Right atrium auricular region (tissue), 2 donors: ENCODE results near the gene KCNH8. TPM values are rescaled to one million over a fixed set of nuclear protein-coding genes. Genes with fewer than 3 reads are reported as not detected.

Source experiments
- DNase-seq: peaks from one replicate; pipeline ENCODE4 v3.0.0-alpha.2; 2019; ENCODE audit warnings: low spot score
- H3K27ac ChIP-seq, 2 donors: fragments of 200-600 bp; sonication (generic); 1 replicate in 1 of 2; 2 replicates in 1 of 2; pipeline ENCODE4 v1.5.1; 2016 to 2019
- H3K27me3 ChIP-seq, 2 donors: fragments of 200-600 bp; sonication (generic); one replicate each; pipeline versions ENCODE4 v1.5.1 to v1.6.0; 2017 to 2019
- H3K36me3 ChIP-seq: fragments of 200-600 bp; sonication (generic); one replicate; pipeline ENCODE4 v1.5.1; 2016
- H3K4me1 ChIP-seq, 2 donors: fragments of 200-600 bp; sonication (generic); one replicate each; pipeline versions ENCODE4 v1.5.1 to v1.6.0; 2017 to 2019
- H3K4me3 ChIP-seq, 2 donors: fragments of 200-600 bp; sonication (generic); 1 replicate in 1 of 2; 2 replicates in 1 of 2; pipeline ENCODE4 v1.5.1; 2017 to 2019; ENCODE audit warnings: mild to moderate bottlenecking in 1 of 2, moderate library complexity in 1 of 2
- H3K9me3 ChIP-seq, 2 donors: fragments of 200-600 bp; sonication (generic); one replicate each; pipeline ENCODE4 v1.5.1; 2019
- microRNA-seq, 2 donors: library from miRNA; unstranded; fragments of <30 nt; microRNA quantifications; one replicate each; pipeline ENCODE4, GENCODE V29; 2016 to 2017; ENCODE audit warnings: borderline number of aligned reads in 2 of 2, borderline replicate concordance in 1 of 2
- total RNA-seq, 2 donors: library from RNA; depleted of rRNA; stranded (reverse); fragments of >200 nt; gene quantifications; one replicate each; pipeline ENCODE4 v1.1.0, GENCODE V29; 2016
- TF ChIP-seq, protein P1 (sequence below), 2 donors: fragments of 200-600 bp; sonication (generic); IDR thresholded peaks; one replicate each; pipeline ENCODE4 v1.5.1; 2019; ENCODE audit warnings: antibody characterized with exemption in 2 of 2

KCNH8 gene
- total RNA-seq, 2 donors from 2014 or later: 0.08 TPM; not detected in 1

- H3K27me3 ChIP-seq: no peaks in the 10 kb centered on the region
- no peaks in the 10 kb centered on the region for H3K4me1 ChIP-seq
- H3K36me3 ChIP-seq: no peaks in the 10 kb centered on the region
- DNase-seq: no peak
- TF ChIP-seq, protein P1, sequence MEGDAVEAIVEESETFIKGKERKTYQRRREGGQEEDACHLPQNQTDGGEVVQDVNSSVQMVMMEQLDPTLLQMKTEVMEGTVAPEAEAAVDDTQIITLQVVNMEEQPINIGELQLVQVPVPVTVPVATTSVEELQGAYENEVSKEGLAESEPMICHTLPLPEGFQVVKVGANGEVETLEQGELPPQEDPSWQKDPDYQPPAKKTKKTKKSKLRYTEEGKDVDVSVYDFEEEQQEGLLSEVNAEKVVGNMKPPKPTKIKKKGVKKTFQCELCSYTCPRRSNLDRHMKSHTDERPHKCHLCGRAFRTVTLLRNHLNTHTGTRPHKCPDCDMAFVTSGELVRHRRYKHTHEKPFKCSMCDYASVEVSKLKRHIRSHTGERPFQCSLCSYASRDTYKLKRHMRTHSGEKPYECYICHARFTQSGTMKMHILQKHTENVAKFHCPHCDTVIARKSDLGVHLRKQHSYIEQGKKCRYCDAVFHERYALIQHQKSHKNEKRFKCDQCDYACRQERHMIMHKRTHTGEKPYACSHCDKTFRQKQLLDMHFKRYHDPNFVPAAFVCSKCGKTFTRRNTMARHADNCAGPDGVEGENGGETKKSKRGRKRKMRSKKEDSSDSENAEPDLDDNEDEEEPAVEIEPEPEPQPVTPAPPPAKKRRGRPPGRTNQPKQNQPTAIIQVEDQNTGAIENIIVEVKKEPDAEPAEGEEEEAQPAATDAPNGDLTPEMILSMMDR (IDR thresholded peaks at IDR 0.05): no peak
- H3K27ac ChIP-seq: no peak overlapping the region
- no peaks in the 10 kb centered on the region for H3K9me3 ChIP-seq
- no peak overlapping the region for H3K4me3 ChIP-seq
Measured at GRCh38 chr3:19559724-19560442, 411.6 kb downstream of the KCNH8 start.

- H3K4me1 ChIP-seq: no peaks in the 10 kb centered on the region
- TF ChIP-seq, protein P1 (IDR thresholded peaks at IDR 0.05): no peak
- H3K4me3 ChIP-seq: no peak overlapping the region
- H3K36me3 ChIP-seq: no peaks in the 10 kb centered on the region
- no peak overlapping the region for H3K27ac ChIP-seq
- no peaks in the 10 kb centered on the region for H3K27me3 ChIP-seq
- no peak for DNase-seq
- no peaks in the 10 kb centered on the region for H3K9me3 ChIP-seq
Measured at GRCh38 chr3:19573644-19574043, 425.3 kb downstream of the KCNH8 start.

- no peak for DNase-seq
- H3K36me3 ChIP-seq: no peaks in the 10 kb centered on the region
- TF ChIP-seq, protein P1 (IDR thresholded peaks at IDR 0.05): no peak
- H3K4me3 ChIP-seq: no peak overlapping the region
- H3K4me1 ChIP-seq: no peaks in the 10 kb centered on the region
- H3K9me3 ChIP-seq: no peaks in the 10 kb centered on the region
- H3K27me3 ChIP-seq: no peaks in the 10 kb centered on the region
- H3K27ac ChIP-seq: no peak overlapping the region
Measured at GRCh38 chr3:19574268-19574667, 426.0 kb downstream of the KCNH8 start.

DNA sequence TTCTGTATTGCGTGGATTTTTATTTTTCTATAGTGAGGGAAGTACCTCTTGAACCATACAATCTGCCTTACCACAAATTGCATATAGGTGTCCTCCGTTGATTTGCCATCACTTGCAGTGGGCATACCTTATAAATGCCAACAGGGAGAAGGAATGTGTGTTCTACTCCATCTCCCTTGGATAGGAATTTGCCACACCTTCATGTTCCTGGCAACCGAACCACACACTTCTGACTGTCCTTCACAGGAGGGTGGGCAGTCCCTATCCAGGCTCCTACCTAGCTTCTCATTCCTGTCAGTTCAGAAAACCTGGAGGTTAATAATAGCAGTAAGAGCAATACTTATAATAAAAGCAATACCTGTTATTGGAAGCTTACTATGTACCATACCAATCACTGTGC is 428.0 kb downstream of the KCNH8 start:
- Histone ChIP-seq H3K27ac (no peak overlapping the region), H3K4me3 (no peak overlapping the region), H3K9me3 (no peaks in the 10 kb centered on the region), H3K27me3 (no peaks in the 10 kb centered on the region), H3K4me1 (no peaks in the 10 kb centered on the region), H3K36me3 (no peaks in the 10 kb centered on the region)
- no peak for DNase-seq
- TF ChIP-seq, protein P1 (IDR thresholded peaks at IDR 0.05): no peak

Small RNA genes within 50 kb of the gene (microRNA-seq; reads per million reads assigned to microRNA genes)
- 0 to 0.71 reads per million in 2 donors for gene MIR4791
